Gastroesophageal sphincter (tissue), 4 donors: Measurements from ENCODE around the gene P2RY2. TPM values are rescaled to one million over a fixed set of nuclear protein-coding genes. Genes with fewer than 3 reads are reported as not detected.

Experiments
- ATAC-seq: fragments of 150-250 bp; one replicate; pipeline ENCODE4 v1.9.1; 2016; ENCODE audit warnings: mild to moderate bottlenecking, moderate library complexity
- H3K27ac ChIP-seq, 4 donors: fragments of 200-600 bp; sonication (generic) in 3 of 4; 1 replicate in 3 of 4; 2 replicates in 1 of 4; pipeline ENCODE4 v1.5.1; 2016 to 2019
- H3K27me3 ChIP-seq: fragments of 200-600 bp; sonication (generic); one replicate; pipeline ENCODE4 v1.5.1; 2019
- H3K36me3 ChIP-seq, 2 donors: fragments of 200-600 bp; sonication (generic); one replicate each; pipeline ENCODE4 v1.5.1; 2019; ENCODE audit warnings: control low read depth in 1 of 2
- H3K4me1 ChIP-seq, 3 donors: fragments of 200-600 bp; sonication (generic); 1 replicate in 2 of 3; 2 replicates in 1 of 3; pipeline ENCODE4 v1.5.1; 2016 to 2019; ENCODE audit warnings: control low read depth in 2 of 3
- H3K4me3 ChIP-seq, 2 donors: fragments of 200-600 bp; sonication (generic); one replicate each; pipeline ENCODE4 v1.5.1; 2019; ENCODE audit warnings: mild to moderate bottlenecking in 1 of 2, moderate library complexity in 1 of 2
- H3K9me3 ChIP-seq, 3 donors: fragments of 200-600 bp; sonication (generic); one replicate each; pipeline ENCODE4 v1.5.1; 2017 to 2019; ENCODE audit warnings: control low read depth in 2 of 3
- CTCF ChIP-seq, 4 experiments: fragments of 200-600 bp in 2 of 4; fragments of 450-650 bp in 2 of 4; sonication (generic) in 1 of 4; IDR thresholded peaks; one replicate each; pipeline ENCODE4 v1.5.1; 2017 to 2019; ENCODE audit warnings: antibody characterized with exemption in 4 of 4, mild to moderate bottlenecking in 2 of 4, moderate library complexity in 2 of 4
- EP300 ChIP-seq: sonication (generic); formaldehyde crosslinking; IDR thresholded peaks from one replicate; pipeline ENCODE4 v1.6.1; 2017; ENCODE audit warnings: antibody characterized with exemption, mild to moderate bottlenecking
- POLR2A ChIP-seq, 2 donors: fragments of 450-650 bp; IDR thresholded peaks; one replicate each; pipeline ENCODE4 v1.6.1; 2017; ENCODE audit warnings: antibody characterized with exemption in 2 of 2, mild to moderate bottlenecking in 2 of 2, moderate library complexity in 1 of 2
- POLR2AphosphoS5 ChIP-seq: sonication (generic); formaldehyde crosslinking; IDR thresholded peaks from one replicate; pipeline ENCODE4 v1.6.1; 2017; ENCODE audit warnings: antibody characterized with exemption
- WGBS, 2 donors: methylation state at CpG; one replicate each; pipeline ENCODE4 v1.1.5; 2018; ENCODE audit warnings: low coverage in 1 of 2; 5-methylcytosine and 5-hydroxymethylcytosine counted together
- total RNA-seq, 4 donors: library from RNA; depleted of rRNA; stranded (reverse); fragments of >200 nt; gene quantifications; one replicate each; pipeline ENCODE4 v1.1.0, GENCODE V29; 2016

P2RY2 gene
- total RNA-seq, 4 donors from 2014 or later: 0.35 to 2.5 (median 0.89) TPM

DNA sequence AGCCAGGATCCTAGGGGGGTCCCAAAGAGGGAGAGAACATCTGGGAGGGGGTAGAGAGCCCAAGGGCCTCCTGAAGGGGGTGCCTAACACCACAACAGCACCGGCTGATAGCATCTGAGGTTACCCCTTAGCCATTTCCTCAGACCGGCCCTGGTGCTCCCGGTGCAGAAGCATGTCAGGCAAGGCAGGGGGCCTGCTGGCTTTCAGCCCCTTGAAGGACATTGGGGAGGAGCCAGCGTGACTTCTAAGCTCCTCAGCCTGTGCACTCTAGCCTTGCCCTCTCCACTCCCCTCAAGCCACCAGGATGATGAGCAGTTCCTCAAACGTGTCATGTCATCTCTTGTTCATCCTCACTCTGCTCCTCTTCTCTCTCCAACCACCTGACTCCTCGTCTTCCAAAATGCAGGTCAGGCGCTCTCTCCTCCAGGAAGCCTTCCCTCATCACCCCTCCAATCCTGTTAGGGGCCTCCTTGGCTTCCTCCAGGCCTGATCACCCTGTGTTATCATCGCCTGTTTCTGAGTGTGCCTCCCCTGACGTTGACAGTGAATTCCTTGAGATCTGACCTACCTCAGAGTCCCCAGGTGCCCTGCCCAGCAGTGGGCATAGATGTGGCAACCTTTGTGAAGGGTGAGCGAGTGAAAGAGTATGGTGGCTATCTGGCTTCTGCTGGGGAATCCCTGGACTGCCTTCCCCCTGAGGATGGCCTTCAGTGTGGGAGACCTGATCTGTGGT is 6.1 kb downstream of the P2RY2 start:
- H3K9me3 ChIP-seq: no peaks in the 10 kb centered on the region
- ATAC-seq: no peak
- 74 to 89% methylated on average over 4 to 8 of the region's 10 CpGs for WGBS, 2 donors
- TF ChIP-seq POLR2A (IDR thresholded peaks at IDR 0.05) (no peak), CTCF (IDR thresholded peaks at IDR 0.05) (no peak)
- peaks cover 8% of the 10 kb centered on the region for H3K27me3 ChIP-seq
- peaks cover 0 to under 1% (median 0%) of the 10 kb centered on the region in 3 donors for H3K4me1 ChIP-seq
- no peak overlapping the region for H3K27ac ChIP-seq
- no peak overlapping the region for H3K4me3 ChIP-seq
- H3K36me3 ChIP-seq: no peaks in the 10 kb centered on the region

- Histone ChIP-seq H3K27ac (no peak overlapping the region), H3K4me1 (peaks cover 0 to 9% (median 0%) of the 10 kb centered on the region in 3 donors), H3K27me3 (no peaks in the 10 kb centered on the region), H3K4me3 (no peak overlapping the region), H3K9me3 (no peaks in the 10 kb centered on the region), H3K36me3 (no peaks in the 10 kb centered on the region)
- WGBS, 2 donors: no CpG with 5 or more reads among the region's 3 CpGs
- ATAC-seq: no peak
- TF ChIP-seq POLR2A (IDR thresholded peaks at IDR 0.05): no peak
- no peak for TF ChIP-seq POLR2AphosphoS5
- TF ChIP-seq EP300: no peak
- no peak for TF ChIP-seq CTCF (IDR thresholded peaks at IDR 0.05)
These were observed 7.1 kb downstream of the P2RY2 start for GRCh38 chr11:73225001-73225686.

DNA sequence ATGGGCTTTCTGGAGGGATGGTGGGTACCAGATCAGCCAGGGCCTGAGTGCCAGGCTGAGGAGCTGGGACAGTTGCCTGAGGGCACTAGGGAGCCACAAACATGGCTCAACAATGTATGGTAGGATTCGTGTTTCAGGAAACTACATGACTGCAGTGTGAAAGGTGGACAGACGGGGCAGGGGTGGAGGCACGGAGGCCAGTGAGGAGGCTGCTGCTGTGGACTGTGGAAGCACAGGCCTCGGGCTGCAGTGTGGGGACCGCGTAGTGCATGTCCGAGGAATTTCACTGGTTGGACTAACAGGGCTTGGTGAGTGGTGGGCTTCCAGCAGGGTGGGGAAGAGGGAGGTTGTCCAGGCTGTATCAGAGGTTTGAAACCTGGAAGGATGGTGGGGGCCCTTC is 7.8 kb downstream of the P2RY2 start:
- H3K9me3 ChIP-seq: no peaks in the 10 kb centered on the region
- TF ChIP-seq EP300 (no peak), CTCF (IDR thresholded peaks at IDR 0.05) (no peak), POLR2AphosphoS5 (no peak), POLR2A (IDR thresholded peaks at IDR 0.05) (no peak)
- WGBS, 2 donors: 100% methylated on average over 1 of the region's 7 CpGs; no CpG with 5 or more reads in 1 of the 2 donors

GRCh38 chr11:73226297-73227006 is 8.4 kb downstream of the P2RY2 start:
- no peak for ATAC-seq
- Histone ChIP-seq H3K4me3 (no peak overlapping the region), H3K9me3 (no peaks in the 10 kb centered on the region), H3K27ac (no peak overlapping the region), H3K36me3 (no peaks in the 10 kb centered on the region), H3K4me1 (peaks cover 0 to 9% (median 0%) of the 10 kb centered on the region in 3 donors), H3K27me3 (no peaks in the 10 kb centered on the region)
- WGBS, 2 donors: 65 to 90% methylated on average over 1 to 6 of the region's 8 CpGs
- TF ChIP-seq POLR2AphosphoS5 (no peak), POLR2A (IDR thresholded peaks at IDR 0.05) (no peak), EP300 (no peak), CTCF (IDR thresholded peaks at IDR 0.05) (no peak)

More for the DNA sequence above, 7.8 kb downstream of the P2RY2 start:
- no peak overlapping the region for H3K27ac ChIP-seq
- H3K4me3 ChIP-seq: no peak overlapping the region
- no peak for ATAC-seq
- H3K4me1 ChIP-seq: peaks cover 0 to 9% (median 0%) of the 10 kb centered on the region in 3 donors
- no peaks in the 10 kb centered on the region for H3K27me3 ChIP-seq
- no peaks in the 10 kb centered on the region for H3K36me3 ChIP-seq
